Endothelial cell (in vitro differentiated cells): ENCODE results near the gene PMM2. TPM values are rescaled to one million over a fixed set of nuclear protein-coding genes. Genes with fewer than 3 reads are reported as not detected.

ENCODE experiments used
- DNase-seq: peaks from one replicate; pipeline ENCODE4 v3.0.0; 2021; ENCODE audit warnings: low spot score
- H3K27ac Mint-ChIP-seq: one replicate; pipeline ENCODE4 v1.8.0; 2021; ENCODE audit warnings: mixed read lengths, inconsistent platforms; ENCODE audit not compliant: unreplicated experiment
- H3K27me3 Mint-ChIP-seq: one replicate; pipeline ENCODE4 v1.8.0; 2021; ENCODE audit warnings: mild to moderate bottlenecking, moderate library complexity, mixed read lengths, inconsistent platforms; ENCODE audit not compliant: unreplicated experiment
- H3K36me3 Mint-ChIP-seq: one replicate; pipeline ENCODE4 v1.8.0; 2021; ENCODE audit warnings: mild to moderate bottlenecking, low read depth, mixed read lengths, inconsistent platforms; ENCODE audit not compliant: unreplicated experiment
- H3K4me1 Mint-ChIP-seq: one replicate; pipeline ENCODE4 v1.8.0; 2021; ENCODE audit warnings: mild to moderate bottlenecking, mixed read lengths, inconsistent platforms; ENCODE audit not compliant: unreplicated experiment
- H3K4me3 Mint-ChIP-seq: one replicate; pipeline ENCODE4 v1.8.0; 2021; ENCODE audit warnings: mild to moderate bottlenecking, mixed read lengths, inconsistent platforms; ENCODE audit not compliant: unreplicated experiment
- H3K9me3 Mint-ChIP-seq: one replicate; pipeline ENCODE4 v1.8.0; 2021; ENCODE audit warnings: mixed read lengths, inconsistent platforms; ENCODE audit not compliant: unreplicated experiment
- CTCF ChIP-seq: fragments of 200-600 bp; sonication (generic); IDR thresholded peaks from one replicate; pipeline ENCODE4 v1.5.0; 2021; ENCODE audit warnings: antibody characterized with exemption; ENCODE audit not compliant: unreplicated experiment
- total RNA-seq: library from RNA; stranded (reverse); fragmentation: NEBNext Ultra II Directional; extraction: Animal tissue kit (Norgen Biotek cat#: 25700); gene quantifications from one replicate; pipeline ENCODE4 v1.2.1, GENCODE V29; 2021; ENCODE audit not compliant: unreplicated experiment

PMM2 gene
- total RNA-seq, 1 donor from 2014 or later: 19.3 TPM

- no peak for DNase-seq
- H3K4me1 Mint-ChIP-seq: peaks cover 48% of the 10 kb centered on the region
- no peaks in the 10 kb centered on the region for H3K9me3 Mint-ChIP-seq
- no peak overlapping the region for H3K4me3 Mint-ChIP-seq
- TF ChIP-seq CTCF: no peak
- H3K27me3 Mint-ChIP-seq: peaks cover 15% of the 10 kb centered on the region
- peaks cover 42% of the 10 kb centered on the region for H3K36me3 Mint-ChIP-seq
- H3K27ac Mint-ChIP-seq: no peak overlapping the region
Measured at GRCh38 chr16:8853611-8854010, 56.0 kb downstream of the PMM2 start.

- TF ChIP-seq CTCF: no peak
- DNase-seq: no peak
- H3K27me3 Mint-ChIP-seq: peaks cover 14% of the 10 kb centered on the region
- no peaks in the 10 kb centered on the region for H3K9me3 Mint-ChIP-seq
- peaks cover 45% of the 10 kb centered on the region for H3K4me1 Mint-ChIP-seq
- H3K4me3 Mint-ChIP-seq: no peak overlapping the region
- H3K36me3 Mint-ChIP-seq: peaks cover 46% of the 10 kb centered on the region
- no peak overlapping the region for H3K27ac Mint-ChIP-seq
Measured at GRCh38 chr16:8854298-8854948, 56.8 kb downstream of the PMM2 start.

GRCh38 chr16:8855051-8855786 lies 57.6 kb downstream of the PMM2 start:
- peaks cover 45% of the 10 kb centered on the region for H3K4me1 Mint-ChIP-seq
- DNase-seq: no peak
- H3K4me3 Mint-ChIP-seq: no peak overlapping the region
- H3K27ac Mint-ChIP-seq: peak overlapping the region; percentile 64
- peaks cover 14% of the 10 kb centered on the region for H3K27me3 Mint-ChIP-seq
- H3K9me3 Mint-ChIP-seq: no peaks in the 10 kb centered on the region
- peaks cover 41% of the 10 kb centered on the region for H3K36me3 Mint-ChIP-seq
- TF ChIP-seq CTCF: no peak

- TF ChIP-seq CTCF: no peak
- Mint-ChIP-seq H3K27ac (no peak overlapping the region), H3K4me3 (no peak overlapping the region), H3K27me3 (peaks cover 13% of the 10 kb centered on the region), H3K36me3 (peaks cover 36% of the 10 kb centered on the region), H3K9me3 (no peaks in the 10 kb centered on the region), H3K4me1 (peaks cover 40% of the 10 kb centered on the region)
- DNase-seq: no peak
Measured at GRCh38 chr16:8855972-8856371, 58.3 kb downstream of the PMM2 start.
